Kidney (tissue), 14 donors: ENCODE measurements around the gene MYBBP1A. TPM values are rescaled to one million over a fixed set of nuclear protein-coding genes. Genes with fewer than 3 reads are reported as not detected.

ENCODE experiments used
- DNase-seq, 5 donors: peaks; one replicate each; pipeline ENCODE4 v3.0.0-alpha.2; 2013 to 2020
- FAIRE-seq: peaks from 2 replicates; lab custom pipeline; 2012; peaks lifted over from hg19 to GRCh38; lab: Jason Lieb, UNC
- H3K27ac ChIP-seq, 2 donors: one replicate each; pipeline ENCODE4 v1.7.0; 2013; ENCODE audit warnings: low read depth in 2 of 2, low read length in 2 of 2, inconsistent platforms in 1 of 2
- H3K27me3 ChIP-seq: one replicate; pipeline ENCODE4 v1.7.1; 2013; ENCODE audit warnings: low read length, inconsistent platforms; ENCODE audit not compliant: control insufficient read depth, insufficient read depth
- H3K36me3 ChIP-seq, 3 donors: one replicate each; pipeline versions ENCODE4 v1.7.0 to v1.7.1; 2013; ENCODE audit warnings: low read length in 3 of 3, control low read depth in 1 of 3, inconsistent platforms in 1 of 3; ENCODE audit not compliant: insufficient read depth in 3 of 3, control insufficient read depth in 2 of 3
- H3K4me1 ChIP-seq, 3 donors: one replicate each; pipeline versions ENCODE4 v1.7.0 to v1.7.1; 2013; ENCODE audit warnings: low read length in 3 of 3, inconsistent platforms in 1 of 3, low read depth in 1 of 3; ENCODE audit not compliant: control insufficient read depth in 2 of 3, insufficient read depth in 2 of 3
- H3K4me3 ChIP-seq, 3 donors: one replicate each; pipeline versions ENCODE4 v1.7.0 to v1.8.1; 2013; ENCODE audit warnings: low read length in 3 of 3, control low read depth in 1 of 3, inconsistent platforms in 1 of 3
- H3K9ac ChIP-seq, 3 donors: one replicate each; pipeline versions ENCODE4 v1.7.0 to v1.7.1; 2013; ENCODE audit warnings: low read length in 3 of 3, control low read depth in 1 of 3, inconsistent platforms in 1 of 3
- H3K9me3 ChIP-seq, 3 donors: one replicate each; pipeline versions ENCODE4 v1.7.0 to v1.7.1; 2013; ENCODE audit warnings: low read length in 3 of 3, control low read depth in 1 of 3, inconsistent platforms in 1 of 3; ENCODE audit not compliant: control insufficient read depth in 2 of 3, insufficient read depth in 1 of 3
- intact Hi-C: fragments of 100-400 bp; cut with DNase I; formaldehyde crosslinking; loops from one replicate; pipeline ENCODE4 v1.11.1; 2022
- polyA plus RNA-seq: library from polyadenylated mRNA; stranded (reverse); fragments of 350-450 nt; fragmentation: Illumina TruSeq; extraction: RNeasy Lipid Tissue Mini Kit (QIAGEN cat#74804); gene quantifications from one replicate; pipeline ENCODE4 v1.2.3, GENCODE V29; 2014; ENCODE audit warnings: low read depth, low replicate concordance; ENCODE audit not compliant: insufficient read depth
- total RNA-seq: library from RNA; stranded (reverse); fragmentation: NEBNext Ultra II Directional; extraction: Animal tissue kit (Norgen Biotek cat#: 25700); gene quantifications from one replicate; pipeline ENCODE4 v1.2.1, GENCODE V29; 2021
- TF ChIP-seq, protein P1 (sequence below): IDR thresholded peaks from 3 replicates; pipeline ENCODE4 v1.5.1; 2012; ENCODE audit warnings: mild to moderate bottlenecking, moderate library complexity, borderline replicate concordance; ENCODE audit not compliant: insufficient read depth; ENCODE audit errors: extremely low read depth
- donor health status: control.
- donor health status: control.
- donor health status: control.
- donor health status: control.
- donor health status: control.
- donor health status: DM: yes; HTN: yes; CAD: no.
- donor health status: Normal renal cell carcinoma (clear cell type).

The MYBBP1A gene
- total and polyA plus RNA-seq, 2 donors from 2014 or later = 11.9 to 51.6 TPM

DNA sequence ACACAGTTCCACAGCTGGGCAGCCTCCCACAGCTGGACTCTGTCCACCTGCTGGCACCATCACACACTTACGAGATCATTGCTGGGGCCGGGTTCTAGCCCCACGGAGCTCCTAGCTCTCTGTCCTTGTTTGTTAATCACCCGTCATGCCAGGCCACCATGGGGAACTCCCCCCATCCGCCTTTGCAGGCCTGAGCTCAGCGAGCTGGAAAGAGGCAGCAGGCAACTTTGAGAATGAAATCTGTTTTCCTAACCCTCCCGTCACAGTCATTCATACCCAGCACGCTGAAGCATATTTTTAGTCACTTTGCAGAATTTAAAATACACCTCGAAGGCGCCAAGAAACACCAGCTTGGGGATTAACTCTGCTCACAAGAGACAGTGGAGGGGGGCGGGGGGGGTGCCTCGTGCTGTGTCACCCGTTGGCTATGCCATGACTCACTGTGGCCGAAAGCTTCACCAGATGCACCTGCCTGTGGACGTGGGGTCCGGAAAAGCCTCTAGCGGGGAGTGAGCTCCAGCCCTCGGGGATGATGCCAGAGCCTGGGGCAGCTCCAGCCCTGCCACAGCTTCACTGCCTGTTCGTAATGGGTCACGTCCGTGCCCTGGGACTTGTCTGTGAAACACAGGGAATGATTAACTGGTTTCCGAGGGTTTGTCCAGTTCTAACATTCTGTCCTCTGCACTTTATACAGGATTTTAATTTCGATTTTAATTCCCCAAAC, 57.9 kb downstream of the MYBBP1A start:
- no peak for FAIRE-seq

DNA sequence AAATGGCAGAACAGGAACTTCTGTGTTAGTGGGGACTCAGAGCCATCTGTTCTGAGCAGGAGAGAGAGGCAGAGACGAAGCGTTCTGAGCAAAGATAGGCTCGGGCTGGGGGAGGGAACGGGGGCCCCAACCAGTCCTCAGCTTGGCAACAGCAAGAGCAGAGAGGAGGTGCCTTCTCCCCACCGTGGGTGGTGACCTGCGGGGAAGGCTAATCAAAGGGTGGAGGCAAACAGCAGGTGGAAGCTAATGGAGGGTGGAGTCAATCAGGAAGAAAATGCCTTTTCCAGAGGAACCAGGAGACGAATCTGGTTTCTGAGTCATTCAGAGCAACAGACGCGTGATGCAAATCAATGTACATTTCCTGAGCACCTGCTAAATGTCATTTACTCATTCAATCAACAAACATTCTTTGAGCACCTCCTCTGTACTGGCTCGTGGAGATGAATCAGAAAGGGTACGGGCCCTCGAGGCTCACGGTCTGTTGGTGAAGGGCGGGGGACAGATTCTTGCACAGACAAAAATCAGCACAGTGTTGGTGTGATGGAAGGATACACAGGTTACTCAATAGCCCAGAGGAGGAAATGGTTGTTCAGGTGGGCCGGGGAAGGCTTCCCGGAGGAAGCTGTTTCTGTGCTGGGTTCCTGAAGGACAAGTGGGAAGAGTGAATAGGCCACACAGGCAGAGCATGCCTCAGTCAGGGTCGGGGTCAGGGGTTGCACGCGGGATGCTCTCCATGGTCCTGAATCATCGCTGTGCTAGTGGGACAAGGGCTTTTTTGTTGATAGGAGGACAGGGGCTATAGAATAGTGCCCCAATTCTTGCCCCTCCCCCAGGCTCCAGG, 62.2 kb downstream of the MYBBP1A start:
- H3K36me3 ChIP-seq = no peaks in the 10 kb centered on the region
- peaks cover 0 to 14% (median 6%) of the 10 kb centered on the region in 3 donors for H3K4me1 ChIP-seq
- FAIRE-seq (no peak), DNase-seq (peak; percentile 83 to 92 (median 90))
- intact Hi-C loops = no loop called here
- no peak overlapping the region for H3K4me3 ChIP-seq
- H3K27ac ChIP-seq = no peak overlapping the region
- no peaks in the 10 kb centered on the region for H3K27me3 ChIP-seq
- no peaks in the 10 kb centered on the region for H3K9me3 ChIP-seq
- TF ChIP-seq, protein P1, sequence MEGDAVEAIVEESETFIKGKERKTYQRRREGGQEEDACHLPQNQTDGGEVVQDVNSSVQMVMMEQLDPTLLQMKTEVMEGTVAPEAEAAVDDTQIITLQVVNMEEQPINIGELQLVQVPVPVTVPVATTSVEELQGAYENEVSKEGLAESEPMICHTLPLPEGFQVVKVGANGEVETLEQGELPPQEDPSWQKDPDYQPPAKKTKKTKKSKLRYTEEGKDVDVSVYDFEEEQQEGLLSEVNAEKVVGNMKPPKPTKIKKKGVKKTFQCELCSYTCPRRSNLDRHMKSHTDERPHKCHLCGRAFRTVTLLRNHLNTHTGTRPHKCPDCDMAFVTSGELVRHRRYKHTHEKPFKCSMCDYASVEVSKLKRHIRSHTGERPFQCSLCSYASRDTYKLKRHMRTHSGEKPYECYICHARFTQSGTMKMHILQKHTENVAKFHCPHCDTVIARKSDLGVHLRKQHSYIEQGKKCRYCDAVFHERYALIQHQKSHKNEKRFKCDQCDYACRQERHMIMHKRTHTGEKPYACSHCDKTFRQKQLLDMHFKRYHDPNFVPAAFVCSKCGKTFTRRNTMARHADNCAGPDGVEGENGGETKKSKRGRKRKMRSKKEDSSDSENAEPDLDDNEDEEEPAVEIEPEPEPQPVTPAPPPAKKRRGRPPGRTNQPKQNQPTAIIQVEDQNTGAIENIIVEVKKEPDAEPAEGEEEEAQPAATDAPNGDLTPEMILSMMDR = no peak
- H3K9ac ChIP-seq = no peak overlapping the region

More for the DNA sequence above, 57.9 kb downstream of the MYBBP1A start:
- no peaks in the 10 kb centered on the region for H3K9me3 ChIP-seq
- H3K27me3 ChIP-seq = peaks cover 5% of the 10 kb centered on the region
- TF ChIP-seq, protein P1 = no peak
- peak overlapping the region in 1 of 3 donors; percentile 78 for H3K9ac ChIP-seq
- H3K4me3 ChIP-seq = peak overlapping the region in 2 of 3 donors; percentile 59 to 60
- H3K36me3 ChIP-seq = no peaks in the 10 kb centered on the region
- H3K4me1 ChIP-seq = peaks cover 0 to 24% (median 17%) of the 10 kb centered on the region in 3 donors
- intact Hi-C loops = no loop called here
- DNase-seq = peak in 4 of 5 donors; percentile 57 to 94 (median 72)
- peak overlapping the region; percentile 82 to 86 for H3K27ac ChIP-seq

GRCh38 chr17:4490637-4491061, 64.5 kb downstream of the MYBBP1A start:
- no peak for DNase-seq
- Histone ChIP-seq H3K4me1 (peaks cover 0 to 9% (median 7%) of the 10 kb centered on the region in 3 donors), H3K4me3 (no peak overlapping the region), H3K9me3 (no peaks in the 10 kb centered on the region), H3K27ac (no peak overlapping the region), H3K27me3 (no peaks in the 10 kb centered on the region), H3K9ac (no peak overlapping the region), H3K36me3 (no peaks in the 10 kb centered on the region)
- intact Hi-C loops = no loop called here
- no peak for FAIRE-seq
- TF ChIP-seq, protein P1 = no peak
